Panc1 (cell line): Measurements from ENCODE around the gene VSTM2L.

Experiments
- SIN3A ChIP-seq: IDR thresholded peaks from 2 replicates; pipeline ENCODE4 v1.6.1; 2012; ENCODE audit warnings: low read depth, mild to moderate bottlenecking, low read length, moderate library complexity, borderline replicate concordance; ENCODE audit not compliant: insufficient read depth
- TF ChIP-seq, protein P1 (sequence below): fragments of 450-650 bp; IDR thresholded peaks from 2 replicates; pipeline ENCODE4 v1.5.1; 2017; ENCODE audit warnings: mild to moderate bottlenecking

- TF ChIP-seq, protein P1, sequence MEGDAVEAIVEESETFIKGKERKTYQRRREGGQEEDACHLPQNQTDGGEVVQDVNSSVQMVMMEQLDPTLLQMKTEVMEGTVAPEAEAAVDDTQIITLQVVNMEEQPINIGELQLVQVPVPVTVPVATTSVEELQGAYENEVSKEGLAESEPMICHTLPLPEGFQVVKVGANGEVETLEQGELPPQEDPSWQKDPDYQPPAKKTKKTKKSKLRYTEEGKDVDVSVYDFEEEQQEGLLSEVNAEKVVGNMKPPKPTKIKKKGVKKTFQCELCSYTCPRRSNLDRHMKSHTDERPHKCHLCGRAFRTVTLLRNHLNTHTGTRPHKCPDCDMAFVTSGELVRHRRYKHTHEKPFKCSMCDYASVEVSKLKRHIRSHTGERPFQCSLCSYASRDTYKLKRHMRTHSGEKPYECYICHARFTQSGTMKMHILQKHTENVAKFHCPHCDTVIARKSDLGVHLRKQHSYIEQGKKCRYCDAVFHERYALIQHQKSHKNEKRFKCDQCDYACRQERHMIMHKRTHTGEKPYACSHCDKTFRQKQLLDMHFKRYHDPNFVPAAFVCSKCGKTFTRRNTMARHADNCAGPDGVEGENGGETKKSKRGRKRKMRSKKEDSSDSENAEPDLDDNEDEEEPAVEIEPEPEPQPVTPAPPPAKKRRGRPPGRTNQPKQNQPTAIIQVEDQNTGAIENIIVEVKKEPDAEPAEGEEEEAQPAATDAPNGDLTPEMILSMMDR: no peak
- TF ChIP-seq SIN3A: no peak
Measured at GRCh38 chr20:37937686-37938085, 34.8 kb downstream of the VSTM2L start.
